IMR-90 (cell line): ENCODE data around the gene MED12L. TPM values are rescaled to one million over a fixed set of nuclear protein-coding genes. Genes with fewer than 3 reads are reported as not detected.

Experiments
- ATAC-seq: fragments of 200-7000 bp; cut with Tn5 transposase; 2 replicates; pipeline ENCODE4 v1.9.1; 2020; ENCODE audit warnings: low read depth, mild to moderate bottlenecking, moderate library complexity
- BruUV-seq: library from RNA; stranded (reverse); fragments of 400-500 nt; replicated peaks from 2 replicates; lab custom pipeline; 2021; lab: Mats Ljungman, UMichigan
- CTCF ChIA-PET: fragments of 300-600 bp; formaldehyde crosslinking; extraction: SDS; loops from one replicate; lab custom pipeline; 2021; ENCODE audit warnings: antibody characterized with exemption; lab: Yijun Ruan, JAX
- POLR2A ChIA-PET: fragments of 300-600 bp; sonication (Branson Sonifier 250); formaldehyde crosslinking; loops from one replicate; lab custom pipeline; 2022; ENCODE audit warnings: antibody characterized with exemption; ENCODE audit not compliant: unreplicated experiment; lab: Charles Lee
- DNase-seq: peaks from one replicate; pipeline ENCODE4 v3.0.0; 2013
- H2AFZ ChIP-seq: replicated peaks from 2 replicates; pipeline ENCODE3; 2013; ENCODE audit warnings: low read length, mild to moderate bottlenecking; ENCODE audit not compliant: poor library complexity
- H2AK5ac ChIP-seq: 2 replicates; pipeline ENCODE4 v1.6.1; 2013; ENCODE audit warnings: low read depth, low read length, inconsistent platforms
- H2AK9ac ChIP-seq: replicated peaks from 2 replicates; pipeline ENCODE3; 2013; ENCODE audit warnings: mild to moderate bottlenecking, low read depth, low read length, moderate library complexity; ENCODE audit not compliant: poor library complexity
- H2BK120ac ChIP-seq: 2 replicates; pipeline ENCODE4 v1.6.1; 2013; ENCODE audit warnings: low read depth, low read length, inconsistent platforms
- H2BK15ac ChIP-seq: 3 replicates; pipeline ENCODE4 v1.6.1; 2013; ENCODE audit warnings: low read depth, low read length, inconsistent platforms
- H2BK20ac ChIP-seq: 2 replicates; pipeline ENCODE4 v1.6.1; 2013; ENCODE audit warnings: low read depth, mild to moderate bottlenecking, inconsistent platforms, low read length, moderate library complexity
- H2BK5ac ChIP-seq: 2 replicates; pipeline ENCODE4 v1.6.1; 2013; ENCODE audit warnings: mild to moderate bottlenecking, low read depth, low read length, inconsistent platforms; ENCODE audit not compliant: poor library complexity, severe bottlenecking
- H3K14ac ChIP-seq: replicated peaks from 2 replicates; pipeline ENCODE4 v1.6.1; 2013; ENCODE audit warnings: low read depth, low read length, inconsistent platforms
- H3K18ac ChIP-seq: 2 replicates; pipeline ENCODE4 v1.6.1; 2013; ENCODE audit warnings: low read depth, low read length, control low read depth
- H3K23ac ChIP-seq: 2 replicates; pipeline ENCODE4 v1.6.1; 2013; ENCODE audit warnings: low read depth, low read length, inconsistent platforms
- H3K27ac ChIP-seq: 2 replicates; pipeline ENCODE4 v1.5.1; 2013; ENCODE audit warnings: mild to moderate bottlenecking, control low read depth, low read length; ENCODE audit not compliant: insufficient read depth
- H3K27me3 ChIP-seq: 2 replicates; pipeline ENCODE4 v1.6.1; 2013; ENCODE audit warnings: low read length; ENCODE audit not compliant: control insufficient read depth, insufficient read depth
- H3K36me3 ChIP-seq: 2 replicates; pipeline ENCODE4 v1.6.1; 2013; ENCODE audit warnings: low read length, mixed read lengths; ENCODE audit not compliant: control insufficient read depth, insufficient read depth
- H3K4ac ChIP-seq: 2 replicates; pipeline ENCODE4 v1.6.1; 2013; ENCODE audit warnings: low read depth, low read length, inconsistent platforms
- H3K4me1 ChIP-seq: 2 replicates; pipeline ENCODE4 v1.6.1; 2013; ENCODE audit warnings: low read length, mixed read lengths; ENCODE audit not compliant: control insufficient read depth, insufficient read depth
- H3K4me2 ChIP-seq: 2 replicates; pipeline ENCODE4 v1.6.1; 2013; ENCODE audit warnings: low read depth, mild to moderate bottlenecking, control low read depth, low read length, moderate library complexity
- H3K4me3 ChIP-seq: 2 replicates; pipeline ENCODE4 v1.5.1; 2013; ENCODE audit warnings: low read depth, mild to moderate bottlenecking, control low read depth, low read length, moderate library complexity; ENCODE audit not compliant: insufficient read depth
- H3K56ac ChIP-seq: 2 replicates; pipeline ENCODE4 v1.6.1; 2013; ENCODE audit warnings: low read length, inconsistent platforms; ENCODE audit not compliant: insufficient read depth; ENCODE audit errors: extremely low read depth
- H3K79me1 ChIP-seq, 2 experiments: 2 replicates each; pipeline ENCODE4 v1.6.1; 2013; ENCODE audit warnings: low read length in 2 of 2, inconsistent platforms in 1 of 2, low read depth in 1 of 2
- H3K9ac ChIP-seq: 2 replicates; pipeline ENCODE4 v1.6.1; 2013; ENCODE audit warnings: low read depth, low read length, control low read depth
- H3K9me1 ChIP-seq: 2 replicates; pipeline ENCODE4 v1.6.1; 2013; ENCODE audit warnings: low read length, inconsistent platforms; ENCODE audit not compliant: insufficient read depth
- H3K9me3 ChIP-seq: 2 replicates; pipeline ENCODE4 v1.6.1; 2013; ENCODE audit warnings: low read length; ENCODE audit not compliant: control insufficient read depth, insufficient read depth
- H4K20me1 ChIP-seq: 2 replicates; pipeline ENCODE4 v1.6.1; 2013; ENCODE audit warnings: low read length, inconsistent platforms; ENCODE audit not compliant: insufficient read depth
- H4K5ac ChIP-seq: 2 replicates; pipeline ENCODE4 v1.6.1; 2013; ENCODE audit warnings: mild to moderate bottlenecking, low read depth, low read length, control low read depth
- H4K8ac ChIP-seq, 2 experiments: 2 replicates each; pipeline ENCODE4 v1.6.1; 2013; ENCODE audit warnings: low read depth in 2 of 2, low read length in 2 of 2, control low read depth in 1 of 2, inconsistent platforms in 1 of 2
- H4K91ac ChIP-seq: 2 replicates; pipeline ENCODE4 v1.6.1; 2013; ENCODE audit warnings: low read depth, low read length, inconsistent platforms; ENCODE audit not compliant: insufficient read depth
- CHD1 ChIP-seq: IDR thresholded peaks from 2 replicates; pipeline ENCODE4 v1.6.1; 2012; ENCODE audit warnings: low read depth, low read length, improper control_type of control experiment
- MAFK ChIP-seq: IDR thresholded peaks from 2 replicates; pipeline ENCODE4 v1.6.1; 2012; ENCODE audit warnings: low read depth, low read length, improper control_type of control experiment
- NFE2L2 ChIP-seq: fragments of 150-350 bp; IDR thresholded peaks from 2 replicates; pipeline ENCODE4 v1.6.1; 2016; ENCODE audit warnings: low read depth, mild to moderate bottlenecking, low read length
- RAD21 ChIP-seq: IDR thresholded peaks from 2 replicates; pipeline ENCODE4 v1.6.1; 2012; ENCODE audit warnings: low read length, improper control_type of control experiment
- RFX5 ChIP-seq: IDR thresholded peaks from 2 replicates; pipeline ENCODE4 v1.8.0; 2012; ENCODE audit warnings: low read depth, mild to moderate bottlenecking, low read length, moderate library complexity
- SMC3 ChIP-seq: fragments of 150-350 bp; IDR thresholded peaks from 2 replicates; pipeline ENCODE4 v1.6.1; 2016; ENCODE audit warnings: low read depth, mild to moderate bottlenecking, antibody characterized with exemption, low read length, moderate library complexity
- WGBS, 2 experiments: methylation state at CpG; one replicate each; pipeline versions ENCODE4 v1.1.5 to v1.1.7; 2013; ENCODE audit warnings: missing lambda C conversion rate in 2 of 2; ENCODE audit not compliant: insufficient read length in 1 of 2; ENCODE audit errors: extremely low coverage in 2 of 2; 5-methylcytosine and 5-hydroxymethylcytosine counted together
- dilution Hi-C: fragments of 300-500 bp; cut with HindIII; formaldehyde crosslinking; loops from one replicate; pipeline ENCODE4 v1.14.3; 2018; ENCODE audit warnings: low sequenced_read_pairs; ENCODE audit not compliant: unreplicated experiment
- in situ Hi-C: fragments of 300-500 bp; cut with MboI; formaldehyde crosslinking; loops from 3 replicates; pipeline ENCODE4 v1.14.3; 2019; ENCODE audit warnings: low sequenced_read_pairs, inconsistent platforms, mixed read lengths
- intact Hi-C: fragments of 100-400 bp; cut with micrococcal nuclease; formaldehyde crosslinking; loops from 2 replicates; pipeline ENCODE4 v1.10.0; 2022
- polyA plus RNA-seq, 3 experiments: library from polyadenylated mRNA; depleted of rRNA; stranded (reverse); fragments of >200 nt; gene quantifications; 2 replicates each; pipeline ENCODE4 v1.2.3, GENCODE V29; 2012; ENCODE audit warnings: low replicate concordance in 1 of 3
- total RNA-seq: library from RNA; depleted of rRNA; stranded (reverse); fragments of >200 nt; gene quantifications from 2 replicates; pipeline ENCODE4 v1.2.3, GENCODE V29; 2012
- TF ChIP-seq, protein P1 (sequence below): fragments of 150-350 bp; IDR thresholded peaks from 2 replicates; pipeline ENCODE4 v1.6.1; 2016; ENCODE audit warnings: low read depth, mild to moderate bottlenecking, low read length, moderate library complexity, borderline replicate concordance

The MED12L gene
- total and polyA plus RNA-seq, 2 of the 4 experiments (the other 2 are of a cell fraction) = 0.05 to 0.18 TPM

GRCh38 chr3:151198849-151199248, 113.4 kb downstream of the MED12L start:
- no peak for TF ChIP-seq CHD1
- no peak for TF ChIP-seq SMC3
- TF ChIP-seq, protein P1, sequence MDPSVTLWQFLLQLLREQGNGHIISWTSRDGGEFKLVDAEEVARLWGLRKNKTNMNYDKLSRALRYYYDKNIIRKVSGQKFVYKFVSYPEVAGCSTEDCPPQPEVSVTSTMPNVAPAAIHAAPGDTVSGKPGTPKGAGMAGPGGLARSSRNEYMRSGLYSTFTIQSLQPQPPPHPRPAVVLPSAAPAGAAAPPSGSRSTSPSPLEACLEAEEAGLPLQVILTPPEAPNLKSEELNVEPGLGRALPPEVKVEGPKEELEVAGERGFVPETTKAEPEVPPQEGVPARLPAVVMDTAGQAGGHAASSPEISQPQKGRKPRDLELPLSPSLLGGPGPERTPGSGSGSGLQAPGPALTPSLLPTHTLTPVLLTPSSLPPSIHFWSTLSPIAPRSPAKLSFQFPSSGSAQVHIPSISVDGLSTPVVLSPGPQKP = no peak
- no peak for TF ChIP-seq NFE2L2
- no peak for TF ChIP-seq RAD21
- TF ChIP-seq MAFK = no peak
- TF ChIP-seq RFX5 = no peak
- Histone ChIP-seq H2BK15ac (no peak overlapping the region), H3K79me1 (no peaks in the 10 kb centered on the region), H2AFZ (no peak overlapping the region), H3K9me1 (peaks cover 3% of the 10 kb centered on the region; the same call in 1 of the 2 replicates), H2BK5ac (no peak overlapping the region), H3K4me3 (no peak overlapping the region), H3K14ac (no peak overlapping the region), H3K9me3 (no peaks in the 10 kb centered on the region), H2AK5ac (no peak overlapping the region), H2BK120ac (no peak overlapping the region), H4K91ac (no peak overlapping the region), H4K8ac (no peak overlapping the region), H3K27ac (no peak overlapping the region), H3K4me2 (no peak overlapping the region), H3K4me1 (peaks cover 2% of the 10 kb centered on the region; the same call in 1 of the 2 replicates), H3K4ac (no peak overlapping the region), H3K36me3 (no peaks in the 10 kb centered on the region), H3K56ac (no peak overlapping the region), H3K23ac (no peak overlapping the region), H4K5ac (no peak overlapping the region), H3K18ac (no peak overlapping the region), H4K20me1 (no peaks in the 10 kb centered on the region), H3K27me3 (no peaks in the 10 kb centered on the region), H2BK20ac (no peak overlapping the region), H2AK9ac (no peak overlapping the region), H3K9ac (no peak overlapping the region)
- dilution Hi-C loops = no loop called here
- intact Hi-C loops = no loop called here
- DNase-seq = no peak
- POLR2A ChIA-PET = no interaction called here
- in situ Hi-C loops = no loop called here
- CTCF ChIA-PET = no interaction called here
- no peak for ATAC-seq
- BruUV-seq = no TSS peak
- WGBS, 2 experiments = no CpG with 5 or more reads among the region's 5 CpGs
